HG03378 (cell line): ENCODE measurements around the gene SLC7A6.

Experiments
- ATAC-seq: cut with Tn5 transposase; IDR thresholded peaks from one replicate; pipeline ENCODE4 v1.9.1; 2021; ENCODE audit warnings: mild to moderate bottlenecking, moderate library complexity; ENCODE audit not compliant: unreplicated experiment

The SLC7A6 gene

GRCh38 chr16:68264128-68265077 lies at the start of gene SLC7A6:
SLC7A6 (plus strand) TSS chr16:68264526; CDS start chr16:68274727, 10,201 bp downstream.
- ATAC-seq, result peak; percentile 42

- no peak for ATAC-seq
Observed at GRCh38 chr16:68214726-68215125, 49.6 kb upstream of the SLC7A6 start.

- no peak for ATAC-seq
Observed at GRCh38 chr16:68215302-68215701, 49.0 kb upstream of the SLC7A6 start.

- ATAC-seq, result no peak
Observed at GRCh38 chr16:68216240-68216639, 48.1 kb upstream of the SLC7A6 start.

- ATAC-seq, result no peak
Observed at GRCh38 chr16:68217506-68217905, 46.8 kb upstream of the SLC7A6 start.

GRCh38 chr16:68219725-68220351 lies 44.5 kb upstream of the SLC7A6 start:
- no peak for ATAC-seq

- ATAC-seq, result no peak
Observed at GRCh38 chr16:68223072-68223471, 41.3 kb upstream of the SLC7A6 start.

GRCh38 chr16:68226116-68226515 lies 38.2 kb upstream of the SLC7A6 start:
- ATAC-seq, result no peak

DNA sequence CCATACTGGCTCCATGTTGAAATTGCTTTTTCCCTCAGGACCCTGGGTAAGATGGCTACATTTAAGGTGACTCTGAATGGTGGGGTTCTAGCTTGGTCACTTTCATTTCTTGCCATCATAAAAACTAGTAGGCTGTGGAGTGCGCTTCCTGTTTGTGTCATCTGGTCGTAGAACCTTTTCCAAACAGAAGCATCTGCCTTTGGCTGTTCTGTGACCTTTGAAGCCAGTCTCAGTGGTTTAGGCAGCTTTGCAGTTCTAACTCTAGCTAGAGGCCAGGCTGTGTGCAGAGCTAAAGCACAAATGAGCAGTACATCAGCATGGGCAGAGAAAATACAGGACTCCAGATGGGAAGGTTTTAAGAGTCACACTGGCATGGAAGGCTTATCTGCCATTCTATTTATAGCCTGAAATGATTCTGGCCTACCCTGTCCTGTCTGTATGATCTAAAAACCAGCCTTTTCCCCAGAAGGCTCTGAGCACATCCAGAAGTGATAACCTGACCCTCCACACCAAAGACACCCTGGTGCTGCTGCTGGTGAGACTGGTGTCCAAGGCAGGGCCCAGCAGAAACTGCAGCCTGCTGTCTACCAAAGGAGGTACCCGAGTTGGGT lies 37.0 kb upstream of the SLC7A6 start:
- ATAC-seq, result no peak

- ATAC-seq, result no peak
Observed at GRCh38 chr16:68227850-68228553, 36.3 kb upstream of the SLC7A6 start.

GRCh38 chr16:68228652-68229051 lies 35.7 kb upstream of the SLC7A6 start:
- no peak for ATAC-seq

- no peak for ATAC-seq
Observed at GRCh38 chr16:68229431-68230175, 34.7 kb upstream of the SLC7A6 start.

DNA sequence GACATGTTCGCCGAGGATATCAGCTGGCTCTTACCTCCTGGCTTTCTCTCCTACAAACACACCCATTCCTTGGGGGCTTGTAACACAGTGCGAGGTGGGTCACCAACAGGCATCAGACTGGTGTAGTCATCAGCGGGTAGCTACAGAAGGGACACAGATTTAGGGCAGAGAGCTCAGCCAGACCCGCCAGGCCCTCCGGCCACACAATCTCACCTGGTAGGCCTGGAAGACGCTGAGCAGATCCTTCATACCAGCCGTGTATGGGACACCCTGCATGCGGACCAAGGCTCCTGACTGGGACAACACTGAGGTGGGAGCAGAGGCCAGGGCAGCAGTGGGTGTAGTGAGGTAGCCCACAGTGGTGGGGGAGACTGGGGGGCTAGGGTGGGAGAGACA lies 34.2 kb upstream of the SLC7A6 start:
- ATAC-seq, result no peak

DNA sequence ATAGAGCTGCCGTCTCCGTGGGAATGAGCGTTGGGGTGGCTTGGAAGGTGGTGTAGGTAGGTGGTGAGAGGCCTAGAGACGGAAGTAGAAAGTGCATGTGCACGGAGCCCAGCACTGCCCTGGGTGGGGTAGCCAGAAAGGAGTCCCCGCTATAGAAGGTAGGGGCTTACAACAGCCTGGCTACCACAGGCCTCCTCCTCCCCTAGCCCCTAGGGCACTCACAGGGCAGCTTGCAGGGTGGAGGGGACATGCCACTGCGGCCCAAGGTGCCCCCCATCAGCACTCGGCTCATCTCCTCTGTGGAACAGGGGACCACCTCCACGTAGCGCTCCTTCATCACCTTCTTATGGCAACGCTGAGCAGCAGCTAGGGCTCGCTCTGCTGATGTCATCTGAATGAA lies 33.4 kb upstream of the SLC7A6 start:
- ATAC-seq, result no peak

DNA sequence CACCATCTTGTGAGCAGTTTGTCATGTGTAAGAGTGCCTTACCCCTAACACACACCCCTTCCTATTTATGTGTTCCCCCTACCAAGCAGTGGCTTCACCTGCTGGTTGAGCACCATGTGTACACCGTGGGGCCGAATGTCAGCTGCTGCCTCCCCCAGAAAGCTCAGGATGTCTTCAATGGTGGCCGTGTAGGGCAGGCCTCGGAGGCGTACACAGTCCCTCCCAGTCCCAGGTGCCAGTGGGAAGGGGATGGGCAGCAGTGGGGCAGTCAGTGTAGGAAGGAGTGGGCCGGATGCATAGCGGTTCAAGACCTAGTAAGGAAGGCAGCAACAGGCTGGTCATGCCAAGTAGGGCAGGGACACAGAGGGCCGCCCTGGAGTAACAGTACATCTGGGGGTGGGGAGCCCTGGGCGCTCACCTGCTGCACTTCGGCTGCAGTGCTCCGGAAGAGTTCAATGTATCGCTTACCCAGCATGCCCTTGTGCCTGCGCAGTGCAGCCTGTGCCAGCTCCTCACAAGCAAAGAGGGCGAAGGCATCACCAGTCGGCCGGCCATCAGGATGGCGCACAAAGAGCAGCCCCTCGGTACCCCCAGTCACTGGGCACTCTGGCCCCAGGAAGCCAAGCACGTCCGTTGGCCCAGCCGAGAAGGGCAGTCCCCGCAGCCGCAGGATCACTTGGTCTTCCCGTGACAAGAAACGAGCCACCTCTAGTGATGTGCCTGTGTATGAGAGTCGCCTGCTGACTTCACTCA lies 32.8 kb upstream of the SLC7A6 start:
- no peak for ATAC-seq

- no peak for ATAC-seq
Observed at GRCh38 chr16:68232335-68232734, 32.0 kb upstream of the SLC7A6 start.

GRCh38 chr16:68233085-68233834 lies 31.1 kb upstream of the SLC7A6 start:
- ATAC-seq, result no peak

DNA sequence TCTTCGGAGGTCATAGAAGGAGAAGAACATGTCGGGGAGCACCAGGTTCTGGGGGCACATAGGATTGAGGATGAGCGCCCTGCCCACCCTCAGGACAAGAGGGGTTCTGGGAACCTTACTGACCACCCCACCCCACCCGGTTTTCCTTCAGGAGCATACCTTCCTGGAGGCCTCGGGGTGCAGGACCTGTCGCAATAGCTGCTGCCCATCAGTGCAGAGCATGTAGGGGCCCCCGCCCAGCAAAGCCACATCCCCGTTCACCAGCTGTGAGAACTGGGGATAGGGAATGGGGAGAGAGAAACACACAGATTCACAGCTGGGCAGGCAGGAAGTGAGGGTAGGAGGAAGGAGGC lies 30.5 kb upstream of the SLC7A6 start:
- no peak for ATAC-seq
